NOMO-1 (cell line): ENCODE results near the gene GRN.

Experiments
- DNase-seq, 2 experiments: peaks; one replicate each; lab custom pipeline; 2025; ENCODE audit not compliant: unreplicated experiment in 2 of 2; lab: John Stamatoyannopoulos, UW

GRN gene

GRCh38 chr17:44400226-44400847 is 55.2 kb downstream of the GRN start:
- no peak for DNase-seq
